NB4 (cell line): ENCODE data around the gene RNF225.

Experiments used
- DNase-seq: peaks from one replicate; pipeline ENCODE4 v3.0.0; 2010; ENCODE audit warnings: low read depth
- H3K4me3 ChIP-seq: one replicate; pipeline ENCODE4 v1.5.1; 2011; ENCODE audit warnings: mild to moderate bottlenecking, low read depth, low read length, moderate library complexity
- CTCF ChIP-seq: IDR thresholded peaks from one replicate; pipeline ENCODE4 v1.5.1; 2012; ENCODE audit warnings: low read depth, low read length
- MAX ChIP-seq: IDR thresholded peaks from 2 replicates; pipeline ENCODE4 v1.6.1; 2011; ENCODE audit warnings: low read depth, low read length
- MYC ChIP-seq: IDR thresholded peaks from 2 replicates; pipeline ENCODE4 v1.6.1; 2011; ENCODE audit warnings: low read depth, low read length
- POLR2A ChIP-seq: IDR thresholded peaks from 2 replicates; pipeline ENCODE4 v1.6.1; 2011; ENCODE audit warnings: mild to moderate bottlenecking; ENCODE audit not compliant: insufficient read length; ENCODE audit errors: extremely low read depth

RNF225 gene

GRCh38 chr19:58380662-58381459, 14.6 kb upstream of the RNF225 start, which contains the start of gene ZNF837:
ZNF837 (minus strand) TSS chr19:58381030; CDS start chr19:58369332, 11,698 bp downstream.
- peak within 1 kb of the TSS; percentile 75 for H3K4me3 ChIP-seq
- peak; percentile 100 for DNase-seq
- TF ChIP-seq MAX: peak; percentile 68
- TF ChIP-seq MYC: peak; percentile 91
- TF ChIP-seq POLR2A: peak; percentile 74
- no peak for TF ChIP-seq CTCF

GRCh38 chr19:58381460-58382212, 13.8 kb upstream of the RNF225 start:
- no peak for DNase-seq

GRCh38 chr19:58382997-58383603, 12.4 kb upstream of the RNF225 start:
- TF ChIP-seq CTCF (no peak), MAX (no peak), POLR2A (no peak), MYC (no peak)
- no peak for DNase-seq
- no peak overlapping the region for H3K4me3 ChIP-seq

More at GRCh38 chr19:58381460-58382212, 13.8 kb upstream of the RNF225 start:
- H3K4me3 ChIP-seq: peak overlapping the region; percentile 75
- no peak for TF ChIP-seq CTCF
- no peak for TF ChIP-seq MAX
- no peak for TF ChIP-seq MYC
- TF ChIP-seq POLR2A: no peak

- TF ChIP-seq POLR2A: no peak
- no peak for TF ChIP-seq CTCF
- no peak for TF ChIP-seq MYC
- no peak for TF ChIP-seq MAX
- peak overlapping the region; percentile 82 for H3K4me3 ChIP-seq
- DNase-seq: no peak
These were observed 10.1 kb upstream of the RNF225 start for GRCh38 chr19:58385313-58385890.

GRCh38 chr19:58385891-58386575, 9.4 kb upstream of the RNF225 start:
- peak overlapping the region; percentile 82 for H3K4me3 ChIP-seq
- no peak for TF ChIP-seq MYC
- no peak for TF ChIP-seq POLR2A
- no peak for TF ChIP-seq CTCF
- no peak for TF ChIP-seq MAX
- DNase-seq: peak; percentile 48
